ENCODE data around the gene SLC17A4. TPM values are rescaled to one million over a fixed set of nuclear protein-coding genes. Genes with fewer than 3 reads are reported as not detected.

Gene SLC17A4
- total and polyA plus RNA-seq, 2 of the 13 experiments (the other 11 are each of a cell fraction or from before 2014, with no cell fraction given), result 0.07 TPM; not detected in 1

GRCh38 chr6:25769983-25770382 is 15.4 kb downstream of the SLC17A4 start:
- in situ Hi-C loops (cut with HindIII; ENCODE audit: extremely low pct_ligation_motif_present, low pct_unique_long_range_greater_than_20kb), result no loop called here
- Histone ChIP-seq H3K4me1 (ENCODE audit: insufficient read depth, low read length) (no peaks in the 10 kb centered on the region), H3K4me2 (ENCODE audit: low read depth, low read length) (no peak overlapping the region), H3K9me3 (ENCODE audit: low read length) (no peaks in the 10 kb centered on the region), H3K27ac (ENCODE audit: extremely low read length, insufficient read depth, low read length) (no peak overlapping the region), H3K36me3 (replicated peaks in 1 of 2; ENCODE audit: control insufficient read depth in 1 of 2, insufficient read depth in 2 of 2, low read length in 2 of 2) (no peaks in the 10 kb centered on the region), H3K79me2 (ENCODE audit: insufficient read depth, low read length) (no peaks in the 10 kb centered on the region), H2AFZ (ENCODE audit: low read length) (no peak overlapping the region), H3K9ac (ENCODE audit: insufficient read depth, low read depth, low read length) (no peak overlapping the region), H3K27me3 (ENCODE audit: control insufficient read depth in 1 of 2, insufficient read depth in 2 of 2, low read length in 2 of 2) (no peaks in the 10 kb centered on the region), H4K20me1 (ENCODE audit: insufficient read depth, low read length) (no peaks in the 10 kb centered on the region), H3K4me3 (replicated peaks in 1 of 3; ENCODE audit: insufficient read depth in 1 of 3, low read depth in 2 of 3, low read length in 3 of 3) (no peak overlapping the region)
- intact Hi-C loops (cut with micrococcal nuclease; ENCODE audit: unreplicated experiment), result no loop called here
- CTCF ChIA-PET (ENCODE audit: low intra/inter-chr PET ratio, low total read pairs), result no interaction called here
- DNase-seq (ENCODE audit: low spot score) (no peak), FAIRE-seq (no peak), ATAC-seq (no peak)
- no TSS peak for BruUV-seq (replicated peaks)
- WGBS (ENCODE audit: low lambda C conversion rate), result 82% methylated on average over 2 of the region's 2 CpGs
- POLR2A ChIA-PET, result no interaction called here
- no peak for TF ChIP-seq MBD4 (IDR thresholded peaks at IDR 0.05; ENCODE audit: borderline replicate concordance, low read length)
- no peak for TF ChIP-seq ZNF781 (CRISPR knock-in tag; IDR thresholded peaks at IDR 0.05; ENCODE audit: borderline replicate concordance, not compliant biosample characterization)
- TF ChIP-seq NFIC (IDR thresholded peaks at IDR 0.05; ENCODE audit: low read length), result no peak
- no peak for TF ChIP-seq ZNF556 (CRISPR knock-in tag; IDR thresholded peaks at IDR 0.05; ENCODE audit: borderline replicate concordance)
- no peak for TF ChIP-seq STAG1 (CRISPR knock-in tag; IDR thresholded peaks at IDR 0.05)
- no peak for TF ChIP-seq KMT2B (CRISPR knock-in tag; IDR thresholded peaks at IDR 0.05)
- no peak for TF ChIP-seq DBP (CRISPR knock-in tag; IDR thresholded peaks at IDR 0.05; ENCODE audit: not compliant biosample characterization)
- no peak for TF ChIP-seq ZNF263 (CRISPR knock-in tag; IDR thresholded peaks at IDR 0.05)
- no peak for TF ChIP-seq PRDM10 (CRISPR knock-in tag; IDR thresholded peaks at IDR 0.05; ENCODE audit: low read depth)
- TF ChIP-seq ZNF703 (CRISPR knock-in tag; IDR thresholded peaks at IDR 0.05; ENCODE audit: borderline replicate concordance), result no peak

All from HepG2 (cell line).